OCI-LY1 (cell line): ENCODE measurements around the gene SERP2.

ENCODE experiments used
- H2AFZ ChIP-seq: fragments of 200-600 bp; sonication (generic), shearing (Covaris generic); 2 replicates; pipeline ENCODE4 v1.6.0; 2014; ENCODE audit warnings: antibody characterized with exemption, mild to moderate bottlenecking, low read length
- H3F3A ChIP-seq: fragments of 200-600 bp; sonication (generic), shearing (Covaris generic); 2 replicates; pipeline ENCODE4 v1.6.0; 2014; ENCODE audit warnings: mild to moderate bottlenecking, antibody characterized with exemption, low read length, moderate library complexity; ENCODE audit not compliant: insufficient read depth
- H3K27ac ChIP-seq: fragments of 200-600 bp; sonication (generic); 2 replicates; pipeline ENCODE4 v1.5.1; 2014; ENCODE audit warnings: low read length, mixed run types, mild to moderate bottlenecking, low read depth; ENCODE audit not compliant: poor library complexity, severe bottlenecking
- H3K27me3 ChIP-seq: fragments of 200-600 bp; sonication (generic); 2 replicates; pipeline ENCODE4 v1.6.0; 2014; ENCODE audit warnings: antibody characterized with exemption, mild to moderate bottlenecking, low read length, moderate library complexity; ENCODE audit not compliant: insufficient read depth
- H3K36me3 ChIP-seq: fragments of 200-600 bp; sonication (generic); 2 replicates; pipeline ENCODE4 v1.6.1; 2014; ENCODE audit warnings: mild to moderate bottlenecking, antibody characterized with exemption, low read length, moderate library complexity, mixed read lengths; ENCODE audit not compliant: insufficient read depth
- H3K4me1 ChIP-seq: fragments of 200-600 bp; sonication (generic); 2 replicates; pipeline ENCODE4 v1.5.1; 2014; ENCODE audit warnings: mild to moderate bottlenecking, low read length, moderate library complexity; ENCODE audit not compliant: insufficient read depth, severe bottlenecking
- H3K4me2 ChIP-seq: fragments of 200-600 bp; sonication (generic), shearing (Covaris generic); 2 replicates; pipeline ENCODE4 v1.6.1; 2014; ENCODE audit warnings: low read length
- H3K4me3 ChIP-seq: fragments of 200-600 bp; sonication (generic); 2 replicates; pipeline ENCODE4 v1.5.1; 2014; ENCODE audit warnings: low read length, low read depth, mild to moderate bottlenecking, mixed read lengths; ENCODE audit not compliant: poor library complexity, severe bottlenecking
- H3K79me2 ChIP-seq: fragments of 200-600 bp; shearing (Covaris generic); 2 replicates; pipeline ENCODE4 v1.6.1; 2016; ENCODE audit warnings: mixed run types, low read length, mixed read lengths; ENCODE audit not compliant: insufficient read depth
- H3K9ac ChIP-seq: fragments of 200-600 bp; sonication (generic), shearing (Covaris generic); 2 replicates; pipeline ENCODE4 v1.6.1; 2014; ENCODE audit warnings: mild to moderate bottlenecking, low read length, mixed read lengths
- H3K9me2 ChIP-seq: fragments of 200-600 bp; sonication (generic), shearing (Covaris generic); 2 replicates; pipeline ENCODE4 v1.6.1; 2014; ENCODE audit warnings: low read depth, mild to moderate bottlenecking, low read length, mixed read lengths
- H3K9me3 ChIP-seq: fragments of 200-600 bp; shearing (Covaris generic); 2 replicates; pipeline ENCODE4 v1.6.1; 2014; ENCODE audit warnings: low read length, mixed read lengths
- H4K20me1 ChIP-seq: fragments of 200-600 bp; sonication (generic), shearing (Covaris generic); 2 replicates; pipeline ENCODE4 v1.6.0; 2016; ENCODE audit warnings: mild to moderate bottlenecking, low read length; ENCODE audit not compliant: insufficient read depth
- EZH2 ChIP-seq: fragments of 200-600 bp; sonication (generic), shearing (Covaris generic); IDR thresholded peaks from 2 replicates; pipeline ENCODE4 v1.8.0; 2017; ENCODE audit warnings: borderline replicate concordance, mixed run types, mild to moderate bottlenecking, antibody characterized with exemption, low read length, moderate library complexity, mixed read lengths
- TF ChIP-seq, protein P1 (sequence below): fragments of 200-600 bp; sonication (generic), shearing (Covaris generic); IDR thresholded peaks from 2 replicates; pipeline ENCODE4 v1.5.1; 2017; ENCODE audit warnings: mild to moderate bottlenecking, antibody characterized with exemption, low read length, moderate library complexity, mixed read lengths

Gene SERP2

GRCh38 chr13:44384778-44385177 is 11.2 kb downstream of the SERP2 start:
- TF ChIP-seq, protein P1, sequence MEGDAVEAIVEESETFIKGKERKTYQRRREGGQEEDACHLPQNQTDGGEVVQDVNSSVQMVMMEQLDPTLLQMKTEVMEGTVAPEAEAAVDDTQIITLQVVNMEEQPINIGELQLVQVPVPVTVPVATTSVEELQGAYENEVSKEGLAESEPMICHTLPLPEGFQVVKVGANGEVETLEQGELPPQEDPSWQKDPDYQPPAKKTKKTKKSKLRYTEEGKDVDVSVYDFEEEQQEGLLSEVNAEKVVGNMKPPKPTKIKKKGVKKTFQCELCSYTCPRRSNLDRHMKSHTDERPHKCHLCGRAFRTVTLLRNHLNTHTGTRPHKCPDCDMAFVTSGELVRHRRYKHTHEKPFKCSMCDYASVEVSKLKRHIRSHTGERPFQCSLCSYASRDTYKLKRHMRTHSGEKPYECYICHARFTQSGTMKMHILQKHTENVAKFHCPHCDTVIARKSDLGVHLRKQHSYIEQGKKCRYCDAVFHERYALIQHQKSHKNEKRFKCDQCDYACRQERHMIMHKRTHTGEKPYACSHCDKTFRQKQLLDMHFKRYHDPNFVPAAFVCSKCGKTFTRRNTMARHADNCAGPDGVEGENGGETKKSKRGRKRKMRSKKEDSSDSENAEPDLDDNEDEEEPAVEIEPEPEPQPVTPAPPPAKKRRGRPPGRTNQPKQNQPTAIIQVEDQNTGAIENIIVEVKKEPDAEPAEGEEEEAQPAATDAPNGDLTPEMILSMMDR, result no peak
- no peak for TF ChIP-seq EZH2
- no peaks in the 10 kb centered on the region for H3K4me1 ChIP-seq

DNA sequence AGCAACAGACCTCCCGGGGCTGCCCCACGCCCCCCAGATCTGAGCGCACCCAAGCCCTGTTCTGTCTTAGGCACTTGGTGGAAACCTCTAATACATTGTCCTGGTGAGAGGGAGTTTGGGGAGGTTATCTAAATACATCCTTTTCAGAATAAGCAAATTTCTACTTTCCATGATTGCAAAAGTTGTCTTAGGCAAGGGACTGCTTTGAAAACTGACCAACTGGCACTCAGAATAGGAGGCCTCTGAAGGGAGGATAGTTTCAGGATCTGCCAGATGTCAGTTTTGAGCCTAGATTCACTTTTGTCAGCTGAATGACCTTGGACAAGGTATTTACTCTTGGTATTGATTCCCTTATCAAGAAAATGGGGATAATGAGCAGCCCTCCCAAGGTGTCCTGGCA is 11.8 kb downstream of the SERP2 start:
- no peaks in the 10 kb centered on the region for H3K36me3 ChIP-seq
- H3K9me2 ChIP-seq, result no peaks in the 10 kb centered on the region
- no peaks in the 10 kb centered on the region for H3F3A ChIP-seq
- no peaks in the 10 kb centered on the region for H3K4me1 ChIP-seq
- H3K9me3 ChIP-seq, result no peaks in the 10 kb centered on the region
- H3K9ac ChIP-seq, result no peak overlapping the region
- no peak overlapping the region for H3K4me2 ChIP-seq
- H3K27me3 ChIP-seq, result no peaks in the 10 kb centered on the region; the same call in 1 of the 2 replicates
- H2AFZ ChIP-seq, result no peak overlapping the region
- H3K27ac ChIP-seq, result no peak overlapping the region
- H3K4me3 ChIP-seq, result no peak overlapping the region
- no peak for TF ChIP-seq EZH2
- TF ChIP-seq, protein P1, result no peak
- no peaks in the 10 kb centered on the region for H4K20me1 ChIP-seq
- no peaks in the 10 kb centered on the region for H3K79me2 ChIP-seq

More at GRCh38 chr13:44384778-44385177, 11.2 kb downstream of the SERP2 start:
- Histone ChIP-seq H2AFZ (no peak overlapping the region), H3K4me3 (no peak overlapping the region), H4K20me1 (no peaks in the 10 kb centered on the region), H3K27ac (no peak overlapping the region), H3K9me2 (no peaks in the 10 kb centered on the region), H3K36me3 (no peaks in the 10 kb centered on the region), H3K9me3 (no peaks in the 10 kb centered on the region), H3K27me3 (no peaks in the 10 kb centered on the region; the same call in 1 of the 2 replicates), H3K79me2 (no peaks in the 10 kb centered on the region), H3K4me2 (no peak overlapping the region), H3F3A (no peaks in the 10 kb centered on the region), H3K9ac (no peak overlapping the region)

GRCh38 chr13:44385847-44386246 is 12.2 kb downstream of the SERP2 start:
- Histone ChIP-seq H3F3A (no peaks in the 10 kb centered on the region), H3K9me3 (no peaks in the 10 kb centered on the region), H3K4me1 (no peaks in the 10 kb centered on the region), H3K4me3 (no peak overlapping the region), H3K79me2 (no peaks in the 10 kb centered on the region), H3K9me2 (no peaks in the 10 kb centered on the region), H3K27ac (no peak overlapping the region), H4K20me1 (no peaks in the 10 kb centered on the region), H3K4me2 (no peak overlapping the region), H3K9ac (no peak overlapping the region), H3K36me3 (no peaks in the 10 kb centered on the region), H3K27me3 (no peaks in the 10 kb centered on the region; the same call in 1 of the 2 replicates), H2AFZ (no peak overlapping the region)
- TF ChIP-seq, protein P1, result no peak
- no peak for TF ChIP-seq EZH2
